HepG2 (cell line): ENCODE data around the gene SH2B2. TPM values are rescaled to one million over a fixed set of nuclear protein-coding genes. Genes with fewer than 3 reads are reported as not detected.

Source experiments
- CENPX ChIP-seq: sonication (generic); formaldehyde crosslinking; IDR thresholded peaks from 2 replicates; pipeline ENCODE4 v1.9.0; 2021; ENCODE audit warnings: mild to moderate bottlenecking, missing genetic modification reagents, moderate library complexity
- ERF ChIP-seq: IDR thresholded peaks from 2 replicates; pipeline ENCODE4 v1.6.1; 2018; ENCODE audit warnings: missing biosample characterization, missing genetic modification reagents
- ETV5 ChIP-seq: IDR thresholded peaks from 2 replicates; pipeline ENCODE4 v1.6.1; 2018; ENCODE audit warnings: missing biosample characterization, missing genetic modification reagents, inconsistent platforms, borderline replicate concordance
- HOXA9 ChIP-seq: sonication (generic); formaldehyde crosslinking; IDR thresholded peaks from 2 replicates; pipeline ENCODE4 v1.8.1; 2022; ENCODE audit warnings: missing genetic modification reagents, mild to moderate bottlenecking, moderate library complexity, borderline replicate concordance
- KLF13 ChIP-seq: sonication (generic); formaldehyde crosslinking; IDR thresholded peaks from 2 replicates; pipeline ENCODE4 v1.4.0; 2020; ENCODE audit warnings: mild to moderate bottlenecking, missing genetic modification reagents
- MTA3 ChIP-seq: sonication (generic); formaldehyde crosslinking; IDR thresholded peaks from 2 replicates; pipeline ENCODE4 v1.4.0; 2020; ENCODE audit warnings: missing genetic modification reagents
- SRSF1 ChIP-seq: fragments of 200-400 bp; formaldehyde crosslinking; optimal IDR thresholded peaks from 2 replicates; pipeline ENCODE3; 2017; ENCODE audit warnings: mild to moderate bottlenecking, low read depth, low read length, moderate library complexity
- SRSF9 ChIP-seq: fragments of 200-400 bp; formaldehyde crosslinking; IDR thresholded peaks from 2 replicates; pipeline ENCODE4 v1.6.1; 2018; ENCODE audit warnings: borderline replicate concordance, mild to moderate bottlenecking, low read depth, low read length; ENCODE audit not compliant: insufficient read depth, poor library complexity, severe bottlenecking
- SUZ12 ChIP-seq: fragments of 150-350 bp; IDR thresholded peaks from 2 replicates; pipeline ENCODE4 v1.6.1; 2014; ENCODE audit warnings: low read depth, low read length
- THAP11 ChIP-seq: IDR thresholded peaks from 2 replicates; pipeline ENCODE4 v1.6.1; 2016; ENCODE audit warnings: missing biosample characterization, missing genetic modification reagents
- ZKSCAN5 ChIP-seq: sonication (generic); formaldehyde crosslinking; IDR thresholded peaks from 2 replicates; pipeline ENCODE4 v1.5.1; 2020; ENCODE audit warnings: mild to moderate bottlenecking, missing genetic modification reagents
- ZNF101 ChIP-seq: sonication (generic); formaldehyde crosslinking; IDR thresholded peaks from 2 replicates; pipeline ENCODE4 v1.4.0; 2020; ENCODE audit warnings: mild to moderate bottlenecking, low read depth, missing genetic modification reagents, borderline replicate concordance
- ZNF3 ChIP-seq: IDR thresholded peaks from 2 replicates; pipeline ENCODE4 v1.7.0; 2017; ENCODE audit warnings: inconsistent platforms
- ZNF335 ChIP-seq: sonication (generic); formaldehyde crosslinking; IDR thresholded peaks from 2 replicates; pipeline ENCODE4 v1.4.0; 2020; ENCODE audit warnings: missing genetic modification reagents
- ZNF468 ChIP-seq: sonication (generic); formaldehyde crosslinking; IDR thresholded peaks from 2 replicates; pipeline ENCODE4 v1.8.0; 2022; ENCODE audit warnings: mild to moderate bottlenecking, moderate library complexity, missing genetic modification reagents
- ZNF547 ChIP-seq: sonication (generic); formaldehyde crosslinking; IDR thresholded peaks from 2 replicates; pipeline ENCODE4 v1.5.1; 2020; ENCODE audit warnings: mild to moderate bottlenecking, missing genetic modification reagents
- ZNF556 ChIP-seq: sonication (generic); formaldehyde crosslinking; IDR thresholded peaks from 2 replicates; pipeline ENCODE4 v1.4.0; 2020; ENCODE audit warnings: mild to moderate bottlenecking, missing genetic modification reagents, borderline replicate concordance
- ZNF883 ChIP-seq: sonication (generic); formaldehyde crosslinking; IDR thresholded peaks from 2 replicates; pipeline ENCODE4 v1.5.1; 2020; ENCODE audit warnings: mild to moderate bottlenecking, missing genetic modification reagents; ENCODE audit errors: not compliant biosample characterization
- polyA plus RNA-seq, 8 experiments: library from polyadenylated mRNA; depleted of rRNA in 3 of 8; stranded (reverse) in 7 of 8; unstranded in 1 of 8; fragments of >200 nt; fragmentation: Illumina TruSeq in 4 of 8; extraction: Trizol in 4 of 8; gene quantifications; 2 replicates each; pipeline versions ENCODE4 v1.2.1 to v1.2.3, GENCODE V29; 2011 to 2016; ENCODE audit warnings: low read depth in 4 of 8, missing spikeins in 1 of 8, mixed read lengths in 1 of 8; ENCODE audit not compliant: insufficient read depth in 1 of 8
- total RNA-seq, 5 experiments: library from RNA; depleted of rRNA; stranded (reverse); fragments of >200 nt; fragmentation: Illumina TruSeq; extraction: Trizol; gene quantifications; 2 replicates each; pipeline ENCODE4 v1.2.3, GENCODE V29; 2016; ENCODE audit warnings: low read depth in 1 of 5
- TF ChIP-seq, protein P1 (sequence below): sonication (generic); formaldehyde crosslinking; IDR thresholded peaks from 2 replicates; pipeline ENCODE4 v1.5.0; 2020; ENCODE audit warnings: missing genetic modification reagents, mild to moderate bottlenecking, borderline replicate concordance
- TF ChIP-seq, protein P2 (sequence below): sonication (generic); formaldehyde crosslinking; IDR thresholded peaks from 2 replicates; pipeline ENCODE4 v1.4.0; 2020; ENCODE audit warnings: missing genetic modification reagents
- TF ChIP-seq, protein P3 (sequence below): sonication (generic); formaldehyde crosslinking; conservative IDR thresholded peaks from 2 replicates; pipeline ENCODE4 v1.4.0; 2020; ENCODE audit warnings: missing genetic modification reagents
- TF ChIP-seq, protein P4 (sequence below): sonication (generic); formaldehyde crosslinking; IDR thresholded peaks from 2 replicates; pipeline ENCODE4 v1.8.1; 2023; ENCODE audit warnings: mild to moderate bottlenecking, missing genetic modification reagents
- TF ChIP-seq, protein P5 (sequence below): sonication (generic); formaldehyde crosslinking; IDR thresholded peaks from 2 replicates; pipeline ENCODE4 v1.8.0; 2022; ENCODE audit warnings: mild to moderate bottlenecking, missing genetic modification reagents; ENCODE audit not compliant: insufficient replicate concordance

SH2B2 gene
- total and polyA plus RNA-seq, 2 of the 13 experiments (the other 11 are each of a cell fraction or from before 2014, with no cell fraction given), result 0.46 to 1.3 TPM

DNA sequence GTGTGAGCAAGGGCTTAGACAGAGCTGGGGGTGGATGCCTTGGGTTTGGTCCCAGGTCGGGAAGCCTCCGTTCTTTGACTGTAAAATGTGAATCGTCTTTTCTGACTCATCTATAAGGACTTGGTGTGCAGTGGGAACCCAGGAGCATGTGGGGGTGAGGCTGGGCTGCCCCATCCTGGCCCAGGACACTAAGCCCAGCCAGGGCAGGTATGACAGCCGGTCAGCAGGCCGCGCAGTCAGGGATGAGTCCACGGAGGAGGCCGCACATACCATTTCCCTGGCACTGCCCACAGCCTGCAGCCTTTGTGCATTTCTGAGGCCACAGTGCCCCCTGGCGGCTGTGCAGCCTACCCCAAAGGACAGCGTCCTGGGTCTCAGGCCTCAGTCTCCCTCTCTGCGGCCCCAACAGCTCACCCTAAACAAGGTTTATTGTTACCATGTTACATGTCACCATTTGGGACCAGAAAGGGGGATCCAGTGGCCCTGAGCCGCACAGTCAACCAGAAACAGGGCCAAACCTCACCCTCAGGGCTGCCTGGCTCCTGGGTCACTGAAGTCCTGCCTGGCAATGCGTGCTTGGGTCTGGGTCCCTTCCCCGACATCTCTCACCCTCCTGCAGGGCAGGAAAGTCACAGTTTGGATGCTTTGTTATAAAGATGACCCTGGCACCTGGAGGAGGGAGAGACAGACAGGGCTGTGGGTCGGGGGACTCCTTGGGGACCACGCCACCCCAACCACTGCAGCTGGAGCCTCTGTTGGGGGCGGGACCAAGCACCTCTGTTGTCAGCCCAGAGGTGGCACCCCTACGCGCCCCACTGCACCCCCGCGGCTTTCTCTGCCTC is 14.4 kb upstream of the SH2B2 start (continued):
- TF ChIP-seq, protein P1, sequence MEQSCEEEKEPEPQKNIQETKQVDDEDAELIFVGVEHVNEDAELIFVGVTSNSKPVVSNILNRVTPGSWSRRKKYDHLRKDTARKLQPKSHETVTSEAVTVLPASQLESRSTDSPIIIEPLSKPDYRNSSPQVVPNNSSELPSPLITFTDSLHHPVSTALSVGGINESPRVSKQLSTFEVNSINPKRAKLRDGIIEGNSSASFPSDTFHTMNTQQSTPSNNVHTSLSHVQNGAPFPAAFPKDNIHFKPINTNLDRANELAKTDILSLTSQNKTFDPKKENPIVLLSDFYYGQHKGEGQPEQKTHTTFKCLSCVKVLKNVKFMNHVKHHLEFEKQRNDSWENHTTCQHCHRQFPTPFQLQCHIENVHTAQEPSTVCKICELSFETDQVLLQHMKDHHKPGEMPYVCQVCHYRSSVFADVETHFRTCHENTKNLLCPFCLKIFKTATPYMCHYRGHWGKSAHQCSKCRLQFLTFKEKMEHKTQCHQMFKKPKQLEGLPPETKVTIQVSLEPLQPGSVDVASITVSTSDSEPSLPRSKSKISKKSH, result no peak
- TF ChIP-seq THAP11 (peak; percentile 50; the same call in 1 of the 2 replicates), CENPX (CRISPR knock-in tag) (no peak), ERF (CRISPR knock-in tag) (no peak), ZNF547 (no peak), ZNF3 (CRISPR knock-in tag) (no peak), ZNF556 (CRISPR knock-in tag) (peak; percentile 78), ZNF101 (CRISPR knock-in tag) (no peak), SRSF1 (no peak), ZNF883 (CRISPR knock-in tag) (no peak), MTA3 (CRISPR knock-in tag) (no peak), ZNF468 (CRISPR knock-in tag) (no peak), KLF13 (CRISPR knock-in tag) (no peak), ETV5 (CRISPR knock-in tag) (0 out of 2 replicates have a peak, but pooled peaks have one; percentile 8), ZKSCAN5 (no peak), SRSF9 (no peak), ZNF335 (CRISPR knock-in tag) (no peak), SUZ12 (no peak), HOXA9 (CRISPR knock-in tag) (no peak)
- TF ChIP-seq, protein P2, sequence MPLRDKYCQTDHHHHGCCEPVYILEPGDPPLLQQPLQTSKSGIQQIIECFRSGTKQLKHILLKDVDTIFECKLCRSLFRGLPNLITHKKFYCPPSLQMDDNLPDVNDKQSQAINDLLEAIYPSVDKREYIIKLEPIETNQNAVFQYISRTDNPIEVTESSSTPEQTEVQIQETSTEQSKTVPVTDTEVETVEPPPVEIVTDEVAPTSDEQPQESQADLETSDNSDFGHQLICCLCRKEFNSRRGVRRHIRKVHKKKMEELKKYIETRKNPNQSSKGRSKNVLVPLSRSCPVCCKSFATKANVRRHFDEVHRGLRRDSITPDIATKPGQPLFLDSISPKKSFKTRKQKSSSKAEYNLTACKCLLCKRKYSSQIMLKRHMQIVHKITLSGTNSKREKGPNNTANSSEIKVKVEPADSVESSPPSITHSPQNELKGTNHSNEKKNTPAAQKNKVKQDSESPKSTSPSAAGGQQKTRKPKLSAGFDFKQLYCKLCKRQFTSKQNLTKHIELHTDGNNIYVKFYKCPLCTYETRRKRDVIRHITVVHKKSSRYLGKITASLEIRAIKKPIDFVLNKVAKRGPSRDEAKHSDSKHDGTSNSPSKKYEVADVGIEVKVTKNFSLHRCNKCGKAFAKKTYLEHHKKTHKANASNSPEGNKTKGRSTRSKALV, result no peak
- TF ChIP-seq, protein P3, sequence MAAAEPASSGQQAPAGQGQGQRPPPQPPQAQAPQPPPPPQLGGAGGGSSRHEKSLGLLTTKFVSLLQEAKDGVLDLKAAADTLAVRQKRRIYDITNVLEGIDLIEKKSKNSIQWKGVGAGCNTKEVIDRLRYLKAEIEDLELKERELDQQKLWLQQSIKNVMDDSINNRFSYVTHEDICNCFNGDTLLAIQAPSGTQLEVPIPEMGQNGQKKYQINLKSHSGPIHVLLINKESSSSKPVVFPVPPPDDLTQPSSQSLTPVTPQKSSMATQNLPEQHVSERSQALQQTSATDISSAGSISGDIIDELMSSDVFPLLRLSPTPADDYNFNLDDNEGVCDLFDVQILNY (CRISPR knock-in tag), result no peak
- TF ChIP-seq, protein P4, sequence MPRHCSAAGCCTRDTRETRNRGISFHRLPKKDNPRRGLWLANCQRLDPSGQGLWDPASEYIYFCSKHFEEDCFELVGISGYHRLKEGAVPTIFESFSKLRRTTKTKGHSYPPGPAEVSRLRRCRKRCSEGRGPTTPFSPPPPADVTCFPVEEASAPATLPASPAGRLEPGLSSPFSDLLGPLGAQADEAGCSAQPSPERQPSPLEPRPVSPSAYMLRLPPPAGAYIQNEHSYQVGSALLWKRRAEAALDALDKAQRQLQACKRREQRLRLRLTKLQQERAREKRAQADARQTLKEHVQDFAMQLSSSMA (CRISPR knock-in tag), result no peak
- TF ChIP-seq, protein P5, sequence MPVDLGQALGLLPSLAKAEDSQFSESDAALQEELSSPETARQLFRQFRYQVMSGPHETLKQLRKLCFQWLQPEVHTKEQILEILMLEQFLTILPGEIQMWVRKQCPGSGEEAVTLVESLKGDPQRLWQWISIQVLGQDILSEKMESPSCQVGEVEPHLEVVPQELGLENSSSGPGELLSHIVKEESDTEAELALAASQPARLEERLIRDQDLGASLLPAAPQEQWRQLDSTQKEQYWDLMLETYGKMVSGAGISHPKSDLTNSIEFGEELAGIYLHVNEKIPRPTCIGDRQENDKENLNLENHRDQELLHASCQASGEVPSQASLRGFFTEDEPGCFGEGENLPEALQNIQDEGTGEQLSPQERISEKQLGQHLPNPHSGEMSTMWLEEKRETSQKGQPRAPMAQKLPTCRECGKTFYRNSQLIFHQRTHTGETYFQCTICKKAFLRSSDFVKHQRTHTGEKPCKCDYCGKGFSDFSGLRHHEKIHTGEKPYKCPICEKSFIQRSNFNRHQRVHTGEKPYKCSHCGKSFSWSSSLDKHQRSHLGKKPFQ (CRISPR knock-in tag), result no peak
